Fibroblast of the aortic adventitia (primary cell): ENCODE data around the gene VPS18. TPM values are rescaled to one million over a fixed set of nuclear protein-coding genes. Genes with fewer than 3 reads are reported as not detected.

Experiments used
- DNase-seq: peaks from one replicate; pipeline ENCODE4 v3.0.0-alpha.2; 2010; ENCODE audit warnings: low read depth
- H3K4me3 ChIP-seq: 2 replicates; pipeline ENCODE4 v1.5.1; 2011; ENCODE audit warnings: low read depth, mild to moderate bottlenecking, control low read depth, low read length, moderate library complexity
- CTCF ChIP-seq: IDR thresholded peaks from 2 replicates; pipeline ENCODE4 v1.5.1; 2011; ENCODE audit warnings: mild to moderate bottlenecking, low read length, control low read depth, inconsistent platforms; ENCODE audit not compliant: insufficient read depth
- total RNA-seq: library from RNA; depleted of rRNA; stranded (reverse); fragments of >200 nt; gene quantifications from 2 replicates; pipeline ENCODE4 v1.2.3, GENCODE V29; 2012; ENCODE audit warnings: low replicate concordance

The VPS18 gene
- total RNA-seq, 1 donor: 32.2 TPM

- peak; percentile 36 for TF ChIP-seq CTCF
- DNase-seq: peak; percentile 47
- H3K4me3 ChIP-seq: peak overlapping the region; percentile 63
Measured at GRCh38 chr15:40941528-40942336, 47.5 kb downstream of the VPS18 start.

- TF ChIP-seq CTCF: no peak
- H3K4me3 ChIP-seq: peak overlapping the region; percentile 63
- DNase-seq: peak; percentile 21
Measured at GRCh38 chr15:40942337-40942854, 48.1 kb downstream of the VPS18 start.

GRCh38 chr15:40942878-40943277 lies 48.6 kb downstream of the VPS18 start:
- no peak for TF ChIP-seq CTCF
- no peak for DNase-seq
- H3K4me3 ChIP-seq: no peak overlapping the region

- no peak for TF ChIP-seq CTCF
- H3K4me3 ChIP-seq: no peak overlapping the region
- DNase-seq: no peak
Measured at GRCh38 chr15:40943764-40944365, 49.6 kb downstream of the VPS18 start.

GRCh38 chr15:40944510-40945296 lies 50.5 kb downstream of the VPS18 start:
- DNase-seq: no peak
- no peak overlapping the region for H3K4me3 ChIP-seq
- no peak for TF ChIP-seq CTCF

GRCh38 chr15:40948706-40949473 lies 54.6 kb downstream of the VPS18 start:
- H3K4me3 ChIP-seq: no peak overlapping the region
- no peak for DNase-seq
- TF ChIP-seq CTCF: no peak
